PC-9 (cell line): ENCODE data around the gene ADAMTS2. TPM values are rescaled to one million over a fixed set of nuclear protein-coding genes. Genes with fewer than 3 reads are reported as not detected.

Experiments used
- BruUV-seq: library from RNA; stranded (reverse); fragments of 400-500 nt; replicated peaks from 2 replicates; lab custom pipeline; 2021; lab: Mats Ljungman, UMichigan
- CTCF ChIA-PET: fragments of 300-600 bp; sonication (Branson Sonifier 250); formaldehyde crosslinking; loops from one replicate; lab custom pipeline; 2022; ENCODE audit warnings: antibody characterized with exemption; lab: Charles Lee
- POLR2A ChIA-PET: fragments of 300-600 bp; sonication (Branson Sonifier 250); formaldehyde crosslinking; loops from one replicate; lab custom pipeline; 2022; ENCODE audit warnings: antibody characterized with exemption; ENCODE audit not compliant: unreplicated experiment; lab: Charles Lee
- DNase-seq, 2 experiments: peaks; one replicate each; pipeline versions ENCODE4 v3.0.0 to v3.0.0-alpha.2; 2015 to 2022; ENCODE audit warnings: mixed read lengths in 1 of 2
- H2AFZ ChIP-seq: fragments of 200-600 bp; sonication (generic); 2 replicates; pipeline ENCODE4 v1.8.1; 2017; ENCODE audit warnings: antibody characterized with exemption
- H3F3A ChIP-seq: fragments of 200-600 bp; sonication (generic); 2 replicates; pipeline ENCODE4 v1.8.1; 2017; ENCODE audit warnings: antibody characterized with exemption, mild to moderate bottlenecking, low read depth; ENCODE audit not compliant: insufficient read depth
- H3K27ac ChIP-seq: fragments of 200-600 bp; sonication (generic); 2 replicates; pipeline ENCODE4 v1.6.1; 2016; ENCODE audit warnings: mixed run types
- H3K27me3 ChIP-seq: fragments of 200-600 bp; sonication (generic); 2 replicates; pipeline ENCODE4 v1.6.1; 2016; ENCODE audit warnings: low read depth, mixed run types; ENCODE audit not compliant: insufficient read depth
- H3K36me3 ChIP-seq: fragments of 200-600 bp; sonication (generic); 2 replicates; pipeline ENCODE4 v1.6.1; 2016; ENCODE audit warnings: low read depth, mixed run types
- H3K4me1 ChIP-seq: fragments of 200-600 bp; sonication (generic); replicated peaks from 2 replicates; pipeline ENCODE4 v1.6.1; 2016; ENCODE audit warnings: mixed run types; ENCODE audit not compliant: insufficient read depth
- H3K4me2 ChIP-seq: fragments of 200-600 bp; sonication (generic); 2 replicates; pipeline ENCODE4 v1.6.1; 2017; ENCODE audit warnings: mixed run types
- H3K4me3 ChIP-seq: fragments of 200-600 bp; sonication (generic); 2 replicates; pipeline ENCODE4 v1.6.1; 2016; ENCODE audit warnings: mixed run types
- H3K79me2 ChIP-seq: fragments of 200-600 bp; sonication (generic); 2 replicates; pipeline ENCODE4 v1.6.1; 2017; ENCODE audit warnings: low read depth, mixed run types
- H3K9me2 ChIP-seq: fragments of 200-600 bp; sonication (generic); 2 replicates; pipeline ENCODE4 v1.8.1; 2017; ENCODE audit warnings: mild to moderate bottlenecking; ENCODE audit not compliant: insufficient read depth
- H3K9me3 ChIP-seq: fragments of 200-600 bp; sonication (generic); 2 replicates; pipeline ENCODE4 v1.8.1; 2016; ENCODE audit warnings: low read depth; ENCODE audit not compliant: insufficient read depth
- H4K20me1 ChIP-seq: fragments of 200-600 bp; sonication (generic); 2 replicates; pipeline ENCODE4 v1.8.1; 2017; ENCODE audit not compliant: insufficient read depth
- EZH2 ChIP-seq: fragments of 200-600 bp; sonication (generic); IDR thresholded peaks from 2 replicates; pipeline ENCODE4 v1.8.0; 2017; ENCODE audit warnings: antibody characterized with exemption, low read depth
- intact Hi-C: fragments of 100-400 bp; cut with micrococcal nuclease; formaldehyde crosslinking; loops from one replicate; pipeline ENCODE4 v1.10.0; 2022; ENCODE audit not compliant: unreplicated experiment
- total RNA-seq: library from RNA; stranded (reverse); gene quantifications from 2 replicates; pipeline ENCODE4 v1.2.3, GENCODE V29; 2021
- TF ChIP-seq, protein P1 (sequence below): fragments of 200-600 bp; sonication (generic); conservative IDR thresholded peaks from 2 replicates; pipeline ENCODE4 v1.6.1; 2017; ENCODE audit warnings: mixed run types, antibody characterized with exemption, mild to moderate bottlenecking, moderate library complexity

ADAMTS2 gene
- total RNA-seq, 1 experiment from 2014 or later = not detected

DNA sequence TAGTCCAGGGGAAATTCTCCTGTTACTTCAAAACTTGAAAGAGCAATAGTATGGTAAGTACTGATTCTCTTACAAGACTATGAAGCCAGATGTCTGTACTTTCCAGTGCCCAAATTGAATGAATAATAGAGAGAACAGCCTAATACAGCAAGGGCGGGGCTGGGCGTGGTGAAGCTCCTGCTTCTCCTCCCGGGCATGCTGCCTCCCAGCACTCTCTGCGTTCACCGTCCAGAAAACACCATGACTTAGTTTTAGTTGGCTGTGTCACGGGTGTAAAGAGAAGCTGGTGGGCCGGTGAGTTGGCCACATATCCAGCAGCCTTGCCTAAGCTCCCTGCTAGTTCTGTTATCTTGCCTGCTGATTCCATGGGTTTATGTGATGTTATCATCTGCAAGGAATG is 40.7 kb upstream of the ADAMTS2 start:
- no peak overlapping the region for H2AFZ ChIP-seq

DNA sequence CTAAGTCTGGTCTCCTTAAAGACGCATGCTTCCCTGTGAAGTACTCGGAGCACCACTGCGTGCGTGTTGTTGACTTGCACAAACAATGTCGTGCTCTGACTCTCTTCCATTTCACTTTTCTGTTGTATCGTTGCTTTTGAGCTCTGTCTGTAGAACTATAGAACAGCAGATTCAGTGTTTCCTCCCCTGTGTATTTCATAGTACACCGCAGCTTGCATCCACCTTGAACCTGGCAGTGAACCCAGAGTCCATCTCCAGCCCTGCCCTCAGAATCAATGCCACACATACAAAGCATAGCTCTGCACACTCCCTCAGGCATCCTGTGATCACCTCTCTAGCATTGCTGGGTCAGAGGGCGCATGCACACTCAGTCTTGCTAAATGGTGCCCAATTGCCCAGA is 37.2 kb upstream of the ADAMTS2 start:
- H3F3A ChIP-seq = no peaks in the 10 kb centered on the region
- no TSS peak for BruUV-seq
- H3K27me3 ChIP-seq = peaks cover 88% of the 10 kb centered on the region
- no peaks in the 10 kb centered on the region for H3K4me1 ChIP-seq
- ChIA-PET CTCF (no interaction called here), POLR2A (no interaction called here)
- H3K9me2 ChIP-seq = no peaks in the 10 kb centered on the region
- intact Hi-C loops = no loop called here
- no peaks in the 10 kb centered on the region for H4K20me1 ChIP-seq
- no peak overlapping the region for H3K4me3 ChIP-seq
- no peak for DNase-seq
- no peak overlapping the region for H3K27ac ChIP-seq
- no peaks in the 10 kb centered on the region for H3K9me3 ChIP-seq
- H2AFZ ChIP-seq = no peak overlapping the region
- no peaks in the 10 kb centered on the region for H3K79me2 ChIP-seq
- H3K36me3 ChIP-seq = no peaks in the 10 kb centered on the region
- no peak overlapping the region for H3K4me2 ChIP-seq
- TF ChIP-seq, protein P1, sequence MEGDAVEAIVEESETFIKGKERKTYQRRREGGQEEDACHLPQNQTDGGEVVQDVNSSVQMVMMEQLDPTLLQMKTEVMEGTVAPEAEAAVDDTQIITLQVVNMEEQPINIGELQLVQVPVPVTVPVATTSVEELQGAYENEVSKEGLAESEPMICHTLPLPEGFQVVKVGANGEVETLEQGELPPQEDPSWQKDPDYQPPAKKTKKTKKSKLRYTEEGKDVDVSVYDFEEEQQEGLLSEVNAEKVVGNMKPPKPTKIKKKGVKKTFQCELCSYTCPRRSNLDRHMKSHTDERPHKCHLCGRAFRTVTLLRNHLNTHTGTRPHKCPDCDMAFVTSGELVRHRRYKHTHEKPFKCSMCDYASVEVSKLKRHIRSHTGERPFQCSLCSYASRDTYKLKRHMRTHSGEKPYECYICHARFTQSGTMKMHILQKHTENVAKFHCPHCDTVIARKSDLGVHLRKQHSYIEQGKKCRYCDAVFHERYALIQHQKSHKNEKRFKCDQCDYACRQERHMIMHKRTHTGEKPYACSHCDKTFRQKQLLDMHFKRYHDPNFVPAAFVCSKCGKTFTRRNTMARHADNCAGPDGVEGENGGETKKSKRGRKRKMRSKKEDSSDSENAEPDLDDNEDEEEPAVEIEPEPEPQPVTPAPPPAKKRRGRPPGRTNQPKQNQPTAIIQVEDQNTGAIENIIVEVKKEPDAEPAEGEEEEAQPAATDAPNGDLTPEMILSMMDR = no peak
- TF ChIP-seq EZH2 = no peak

More for the DNA sequence above, 40.7 kb upstream of the ADAMTS2 start:
- Histone ChIP-seq H3K4me2 (no peak overlapping the region), H3K27me3 (peaks cover 85% of the 10 kb centered on the region), H3K9me2 (no peaks in the 10 kb centered on the region), H3K4me3 (no peak overlapping the region), H3K9me3 (no peaks in the 10 kb centered on the region), H3K4me1 (no peaks in the 10 kb centered on the region), H3K27ac (no peak overlapping the region), H3F3A (no peaks in the 10 kb centered on the region), H3K36me3 (no peaks in the 10 kb centered on the region), H3K79me2 (no peaks in the 10 kb centered on the region), H4K20me1 (no peaks in the 10 kb centered on the region)
- no peak for DNase-seq
- POLR2A ChIA-PET = no interaction called here
- no TSS peak for BruUV-seq
- TF ChIP-seq, protein P1 = no peak
- no peak for TF ChIP-seq EZH2
- intact Hi-C loops = no loop called here
- CTCF ChIA-PET = no interaction called here

DNA sequence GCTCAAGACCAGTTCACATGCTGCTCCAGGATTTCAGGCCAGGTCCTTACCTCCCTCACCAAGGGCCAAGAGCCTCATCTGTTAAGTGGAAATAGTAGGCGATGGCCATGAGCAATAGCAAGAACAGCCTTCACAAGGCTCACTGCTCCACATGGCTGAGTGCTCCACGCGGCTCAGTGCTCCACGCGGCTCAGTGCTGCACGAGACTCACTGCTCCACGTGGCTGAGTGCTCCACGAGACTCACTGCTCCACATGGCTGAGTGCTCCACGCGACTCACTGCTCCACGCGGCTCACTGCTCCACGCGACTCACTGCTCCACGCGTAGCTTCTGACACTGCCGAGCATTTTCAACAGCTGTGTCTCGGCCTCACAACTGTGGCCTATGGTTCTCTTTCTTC is 36.4 kb upstream of the ADAMTS2 start:
- BruUV-seq = no TSS peak
- no peaks in the 10 kb centered on the region for H3K9me3 ChIP-seq

More for the DNA sequence above, 36.4 kb upstream of the ADAMTS2 start:
- H3K27me3 ChIP-seq = peaks cover 88% of the 10 kb centered on the region
- TF ChIP-seq EZH2 = no peak
- TF ChIP-seq, protein P1 = no peak
- no peaks in the 10 kb centered on the region for H3K79me2 ChIP-seq
- no peaks in the 10 kb centered on the region for H3K36me3 ChIP-seq
- H3K4me3 ChIP-seq = no peak overlapping the region
- intact Hi-C loops = no loop called here
- H3K4me1 ChIP-seq = no peaks in the 10 kb centered on the region
- POLR2A ChIA-PET = no interaction called here
- H3F3A ChIP-seq = no peaks in the 10 kb centered on the region
- no peak overlapping the region for H3K4me2 ChIP-seq
- CTCF ChIA-PET = no interaction called here
- no peaks in the 10 kb centered on the region for H3K9me2 ChIP-seq
- no peak overlapping the region for H3K27ac ChIP-seq
- no peak for DNase-seq
- H4K20me1 ChIP-seq = no peaks in the 10 kb centered on the region
- H2AFZ ChIP-seq = no peak overlapping the region
